Astrocyte (in vitro differentiated cells and primary cell): ENCODE measurements around the gene MAGT1.

ENCODE experiments used
- CTCF ChIP-seq: IDR thresholded peaks from 2 replicates; pipeline ENCODE4 v1.5.1; 2011; ENCODE audit warnings: low read depth, mild to moderate bottlenecking, inconsistent platforms, low read length, moderate library complexity; ENCODE audit not compliant: insufficient read depth
- EZH2 ChIP-seq: IDR thresholded peaks from 2 replicates; pipeline ENCODE4 v1.6.1; 2012; ENCODE audit warnings: mild to moderate bottlenecking, low read length, inconsistent platforms; ENCODE audit not compliant: insufficient read depth

GRCh38 chrX:77938083-77938680, 42.9 kb upstream of the MAGT1 start:
- TF ChIP-seq CTCF, result no peak
- no peak for TF ChIP-seq EZH2
